Measurements from ENCODE around the gene ACSM5. TPM values are rescaled to one million over a fixed set of nuclear protein-coding genes. Genes with fewer than 3 reads are reported as not detected.
A peak's percentile ranks its signal among the peaks of the same experiment; 100 is the strongest.

Gene ACSM5
- total RNA-seq (2014; rRNA removed; shearing (Covaris generic)): not detected in 2 replicates
- not detected in 2 replicates for polyA plus RNA-seq (2016; fragmentation: Nextera tagmentation; extraction: Ambion mirVana)
- long read RNA-seq: 0 reads

GRCh38 chr16:20409398-20410120 lies at the start of gene ACSM5:
Gene ACSM5, plus strand, starts transcription at chr16:20409534. Its CDS starts 1,951 bp downstream, at chr16:20411485.
- H3K4me3 ChIP-seq: no peak within 1 kb of the TSS
- Mint-ChIP-seq H3K4me3 (no peak within 1 kb of the TSS), H3K36me3 (ENCODE audit: low read depth) (no peaks in the 10 kb centered on the region), H3K27ac (no peak within 1 kb of the TSS), H3K4me1 (peaks cover 6% of the 10 kb centered on the region), H3K27me3 (ENCODE audit: insufficient read depth, low read depth, poor library complexity) (no peaks in the 10 kb centered on the region), H3K9me3 (peaks cover 3% of the 10 kb centered on the region; the same call in 1 of the 3 replicates)
- no peaks in the 10 kb centered on the region for H3F3A ChIP-seq (replicated peaks; ENCODE audit: low read depth)
- H4K20me1 ChIP-seq (replicated peaks; ENCODE audit: insufficient read depth): no peaks in the 10 kb centered on the region
- H3K4me1 ChIP-seq (ENCODE audit: insufficient read depth): no peaks in the 10 kb centered on the region
- no peak within 1 kb of the TSS for H3K4me2 ChIP-seq
- peaks cover 3% of the 10 kb centered on the region; the same call in 1 of the 2 replicates for H3K9me2 ChIP-seq (ENCODE audit: insufficient read depth)
- peak; percentile 56 for ATAC-seq
- TF ChIP-seq EZH2phosphoT487 (IDR thresholded peaks at IDR 0.05; ENCODE audit: unreplicated experiment): no peak
- no peak for TF ChIP-seq ZNF462 (CRISPR knock-in tag; IDR thresholded peaks at IDR 0.05)
- TF ChIP-seq EZH2 (IDR thresholded peaks at IDR 0.05; ENCODE audit: low read depth, unreplicated experiment): no peak
- TF ChIP-seq NANOG (IDR thresholded peaks at IDR 0.05; ENCODE audit: borderline replicate concordance): no peak
- TF ChIP-seq CTCF (conservative IDR thresholded peaks at IDR 0.05; ENCODE audit: low read depth in 2 of 2): no peak
- TF ChIP-seq JUNB (IDR thresholded peaks at IDR 0.05; ENCODE audit: unreplicated experiment): no peak
- no peak for TF ChIP-seq CREB1 (CRISPR knock-in tag; IDR thresholded peaks at IDR 0.05; ENCODE audit: low read depth)
- no peak for TF ChIP-seq POLR2AphosphoS5 (IDR thresholded peaks at IDR 0.05; ENCODE audit: low read depth)
- no peak for TF ChIP-seq ETS1 (IDR thresholded peaks at IDR 0.05)
- no peak for TF ChIP-seq REST (IDR thresholded peaks at IDR 0.05; ENCODE audit: unreplicated experiment)
- no peak for TF ChIP-seq ZNF114 (CRISPR knock-in tag; IDR thresholded peaks at IDR 0.05)
- TF ChIP-seq ZNF331 (CRISPR knock-in tag; IDR thresholded peaks at IDR 0.05; ENCODE audit: low read depth): no peak
- TF ChIP-seq STAT1 (IDR thresholded peaks at IDR 0.05; ENCODE audit: unreplicated experiment): no peak
- H3K27me3 ChIP-seq (ENCODE audit: insufficient read depth): no peaks in the 10 kb centered on the region
- no peaks in the 10 kb centered on the region for H3K79me2 ChIP-seq (replicated peaks; ENCODE audit: insufficient read depth)
- H2AFZ ChIP-seq: peak within 1 kb of the TSS; percentile 74
- H3K27ac ChIP-seq (ENCODE audit: low read depth): 0 out of 2 replicates have a peak within 1 kb of the TSS, but pooled peaks have one; percentile 14
- peak; percentile 8 for DNase-seq (ENCODE audit: low spot score)
- no peaks in the 10 kb centered on the region for H3K36me3 ChIP-seq (ENCODE audit: insufficient read depth)

Measured in GM23338 (cell line).